H1 (cell line): Measurements from ENCODE around the gene DYNLRB2. TPM values are rescaled to one million over a fixed set of nuclear protein-coding genes. Genes with fewer than 3 reads are reported as not detected.

Source experiments
- CTCF ChIA-PET: fragments of 300-600 bp; sonication (Branson Sonifier 250); formaldehyde crosslinking; loops from one replicate; lab custom pipeline; 2021; ENCODE audit not compliant: partially characterized antibody; lab: Charles Lee
- POLR2A ChIA-PET: fragments of 300-600 bp; sonication (Branson Sonifier 250); formaldehyde crosslinking; loops from one replicate; lab custom pipeline; 2021; ENCODE audit warnings: inconsistent platforms; ENCODE audit not compliant: partially characterized antibody; lab: Charles Lee
- DNase-seq, 2 experiments: peaks; one replicate each; pipeline versions ENCODE4 v3.0.0 to v3.0.0-alpha.2; 2010 to 2022; ENCODE audit warnings: low spot score in 2 of 2, low read depth in 1 of 2, mixed read lengths in 1 of 2
- FAIRE-seq: peaks from 2 replicates; lab custom pipeline; 2011; peaks lifted over from hg19 to GRCh38; lab: Jason Lieb, UNC
- H2AFZ ChIP-seq: 2 replicates; pipeline ENCODE4 v1.8.1; 2012; ENCODE audit warnings: low read length, inconsistent platforms
- H2AK5ac ChIP-seq: 2 replicates; pipeline ENCODE4 v1.6.1; 2013; ENCODE audit warnings: low read depth, low read length
- H2BK120ac ChIP-seq: replicated peaks from 2 replicates; pipeline ENCODE3; 2013; ENCODE audit warnings: low read depth, low read length, inconsistent platforms
- H2BK12ac ChIP-seq: 2 replicates; pipeline ENCODE4 v1.6.1; 2013; ENCODE audit warnings: low read depth, low read length
- H2BK15ac ChIP-seq: 2 replicates; pipeline ENCODE4 v1.6.1; 2013; ENCODE audit warnings: low read length
- H2BK20ac ChIP-seq: 2 replicates; pipeline ENCODE4 v1.6.1; 2013; ENCODE audit warnings: low read length
- H2BK5ac ChIP-seq: 2 replicates; pipeline ENCODE4 v1.6.1; 2013; ENCODE audit warnings: low read depth, low read length
- H3K14ac ChIP-seq: 2 replicates; pipeline ENCODE4 v1.6.1; 2013; ENCODE audit warnings: inconsistent platforms; ENCODE audit not compliant: insufficient read length
- H3K18ac ChIP-seq: 2 replicates; pipeline ENCODE4 v1.6.1; 2013; ENCODE audit warnings: low read length; ENCODE audit errors: extremely low read depth
- H3K23ac ChIP-seq: 2 replicates; pipeline ENCODE4 v1.6.1; 2013; ENCODE audit warnings: inconsistent platforms; ENCODE audit not compliant: insufficient read length
- H3K23me2 ChIP-seq: 2 replicates; pipeline ENCODE4 v1.6.1; 2013; ENCODE audit warnings: low read depth, low read length
- H3K27ac ChIP-seq: 2 replicates; pipeline ENCODE4 v1.6.1; 2011; ENCODE audit warnings: low read depth, low read length, inconsistent platforms
- H3K27me3 ChIP-seq, 4 experiments: replicated peaks in 1 of 4; 1 replicate in 1 of 4; 2 replicates in 3 of 4; pipeline versions ENCODE4 v1.6.1 to v1.8.1; 2011 to 2013; ENCODE audit warnings: low read length in 3 of 4, mild to moderate bottlenecking in 3 of 4, inconsistent platforms in 2 of 4, mixed read lengths in 2 of 4, moderate library complexity in 1 of 4; ENCODE audit not compliant: control insufficient read depth in 3 of 4, insufficient read depth in 3 of 4; ENCODE audit errors: extremely low read depth in 1 of 4
- H3K36me3 ChIP-seq, 4 experiments: 2 replicates each; pipeline versions ENCODE4 v1.6.1 to v1.8.1; 2011 to 2013; ENCODE audit warnings: mild to moderate bottlenecking in 4 of 4, low read length in 3 of 4, moderate library complexity in 2 of 4, control low read depth in 1 of 4, inconsistent platforms in 1 of 4; ENCODE audit not compliant: insufficient read depth in 4 of 4, control insufficient read depth in 2 of 4
- H3K4ac ChIP-seq: replicated peaks from 2 replicates; pipeline ENCODE3; 2013; ENCODE audit warnings: low read length, low read depth, mixed read lengths, inconsistent platforms; ENCODE audit not compliant: insufficient read length
- H3K4me1 ChIP-seq, 4 experiments: replicated peaks in 1 of 4; 1 replicate in 1 of 4; 2 replicates in 3 of 4; pipeline versions ENCODE4 v1.6.1 to v1.8.1; 2011 to 2013; ENCODE audit warnings: low read length in 3 of 4, inconsistent platforms in 2 of 4, mixed read lengths in 1 of 4; ENCODE audit not compliant: insufficient read depth in 4 of 4, control insufficient read depth in 3 of 4
- H3K4me2 ChIP-seq, 2 experiments: 2 replicates each; pipeline versions ENCODE4 v1.6.1 to v1.8.1; 2011 to 2013; ENCODE audit warnings: low read depth in 2 of 2, low read length in 2 of 2, control low read depth in 1 of 2, inconsistent platforms in 1 of 2, mild to moderate bottlenecking in 1 of 2; ENCODE audit not compliant: insufficient read depth in 1 of 2
- H3K4me3 ChIP-seq, 4 experiments: fragments of 200-600, 300-600 bp in 1 of 4; sonication (generic), shearing (Covaris generic), sonication (Bioruptor Twin) in 1 of 4; 2 replicates each; pipeline versions ENCODE4 v1.5.1 to v1.8.1; 2011 to 2016; ENCODE audit warnings: low read length in 4 of 4, low read depth in 3 of 4, control low read depth in 2 of 4, inconsistent platforms in 2 of 4, mild to moderate bottlenecking in 2 of 4, mixed read lengths in 1 of 4, moderate library complexity in 1 of 4; ENCODE audit not compliant: insufficient read depth in 2 of 4; ENCODE audit errors: extremely low read depth in 1 of 4
- H3K56ac ChIP-seq: replicated peaks from 2 replicates; pipeline ENCODE3; 2013; ENCODE audit warnings: low read depth, mild to moderate bottlenecking, mixed read lengths, low read length, inconsistent platforms; ENCODE audit not compliant: insufficient read length
- H3K79me1 ChIP-seq: 2 replicates; pipeline ENCODE4 v1.6.1; 2013; ENCODE audit warnings: low read depth, low read length, control low read depth
- H3K79me2 ChIP-seq, 2 experiments: 2 replicates each; pipeline versions ENCODE4 v1.6.1 to v1.8.1; 2012 to 2013; ENCODE audit warnings: low read length in 2 of 2, mild to moderate bottlenecking in 2 of 2, inconsistent platforms in 1 of 2; ENCODE audit not compliant: insufficient read depth in 2 of 2, control insufficient read depth in 1 of 2
- H3K9ac ChIP-seq, 4 experiments: replicated peaks in 1 of 4; 1 replicate in 1 of 4; 2 replicates in 3 of 4; pipeline versions ENCODE4 v1.6.1 to v1.8.1; 2011 to 2013; ENCODE audit warnings: low read depth in 3 of 4, low read length in 3 of 4, control low read depth in 2 of 4, mild to moderate bottlenecking in 2 of 4, moderate library complexity in 2 of 4, inconsistent platforms in 1 of 4; ENCODE audit errors: extremely low read depth in 1 of 4
- H3K9me3 ChIP-seq, 2 experiments: 2 replicates each; pipeline versions ENCODE4 v1.6.1 to v1.8.1; 2012 to 2013; ENCODE audit warnings: mild to moderate bottlenecking in 2 of 2, moderate library complexity in 2 of 2, control low read depth in 1 of 2, inconsistent platforms in 1 of 2, low read depth in 1 of 2, low read length in 1 of 2, mixed read lengths in 1 of 2; ENCODE audit not compliant: insufficient read depth in 2 of 2
- H4K20me1 ChIP-seq, 2 experiments: replicated peaks in 1 of 2; 2 replicates each; pipeline versions ENCODE3 to v1.8.1; 2011 to 2013; ENCODE audit warnings: inconsistent platforms in 2 of 2, low read length in 2 of 2, mild to moderate bottlenecking in 1 of 2; ENCODE audit not compliant: insufficient read depth in 2 of 2, control insufficient read depth in 1 of 2
- H4K5ac ChIP-seq: 2 replicates; pipeline ENCODE4 v1.6.1; 2013; ENCODE audit warnings: low read length, low read depth, mixed read lengths, inconsistent platforms; ENCODE audit not compliant: insufficient read length
- H4K8ac ChIP-seq: 2 replicates; pipeline ENCODE4 v1.8.0; 2013; ENCODE audit warnings: mild to moderate bottlenecking, moderate library complexity, low read length, inconsistent platforms; ENCODE audit not compliant: insufficient read depth; ENCODE audit errors: extremely low read depth
- H4K91ac ChIP-seq: replicated peaks from 2 replicates; pipeline ENCODE3; 2013; ENCODE audit warnings: low read length, mixed read lengths, inconsistent platforms; ENCODE audit not compliant: insufficient read length
- CEBPB ChIP-seq: IDR thresholded peaks from 2 replicates; pipeline ENCODE4 v1.6.1; 2012; ENCODE audit warnings: low read depth, low read length
- HDAC6 ChIP-seq: IDR thresholded peaks from one replicate; pipeline ENCODE4 v1.7.1; 2012; ENCODE audit warnings: low read depth, mild to moderate bottlenecking, inconsistent platforms, low read length, moderate library complexity
- JUN ChIP-seq: IDR thresholded peaks from 2 replicates; pipeline ENCODE4 v1.6.1; 2011; ENCODE audit warnings: low read depth, mild to moderate bottlenecking, improper control_type of control experiment, low read length
- KDM1A ChIP-seq: fragments of 200-600, 300-600 bp; sonication (generic); IDR thresholded peaks from 2 replicates; pipeline ENCODE4 v1.7.1; 2016; ENCODE audit warnings: mild to moderate bottlenecking, low read length, borderline replicate concordance
- KDM5A ChIP-seq: fragments of 200-600 bp; IDR thresholded peaks from 2 replicates; pipeline ENCODE4 v1.7.1; 2012; ENCODE audit warnings: mild to moderate bottlenecking, low read length, inconsistent platforms, mixed read lengths
- POLR2A ChIP-seq, 2 experiments: IDR thresholded peaks; 1 replicate in 1 of 2; 2 replicates in 1 of 2; pipeline ENCODE4 v1.6.1; 2011; ENCODE audit warnings: low read depth in 2 of 2, low read length in 2 of 2, mild to moderate bottlenecking in 2 of 2; ENCODE audit errors: control extremely low read depth in 1 of 2
- POLR2AphosphoS5 ChIP-seq: IDR thresholded peaks from 2 replicates; pipeline ENCODE4 v1.6.1; 2011; ENCODE audit warnings: low read depth, low read length
- RNF2 ChIP-seq: fragments of 200-900, 300-1000 bp; sonication (generic); IDR thresholded peaks from 2 replicates; pipeline ENCODE4 v1.7.1; 2016; ENCODE audit warnings: borderline replicate concordance, low read depth, mild to moderate bottlenecking, antibody characterized with exemption, low read length; ENCODE audit not compliant: poor library complexity, severe bottlenecking; ENCODE audit errors: missing control alignments
- SP4 ChIP-seq: IDR thresholded peaks from 2 replicates; pipeline ENCODE4 v1.6.1; 2012; ENCODE audit warnings: low read length, inconsistent platforms
- whole genome bisulfite sequencing, 2 experiments: shearing (Covaris generic) in 1 of 2; methylation state at CpG; one replicate each; pipeline versions ENCODE4 v1.1.6 to v1.1.7; 2013 to 2015; ENCODE audit warnings: low lambda C conversion rate in 2 of 2, mixed read lengths in 2 of 2, inconsistent platforms in 1 of 2, low coverage in 1 of 2, missing lambda C conversion rate in 1 of 2; ENCODE audit not compliant: insufficient replicate concordance in 2 of 2, insufficient coverage in 1 of 2, insufficient read length in 1 of 2; ENCODE audit errors: extremely low coverage in 1 of 2, missing lambda C conversion rate in 1 of 2; 5-methylcytosine and 5-hydroxymethylcytosine counted together
- polyA plus RNA-seq, 7 experiments: library from polyadenylated mRNA; depleted of rRNA in 3 of 7; stranded (reverse) in 5 of 7; unstranded in 2 of 7; fragments of >200 nt in 5 of 7; fragments of 200-250 nt in 2 of 7; gene quantifications; 1 replicate in 5 of 7; 2 replicates in 1 of 7; 4 replicates in 1 of 7; pipeline versions ENCODE4 v1.2.1 to v1.2.3, GENCODE V29; 2011 to 2013; ENCODE audit warnings: missing spikeins in 2 of 7, mixed read lengths in 2 of 7
- total RNA-seq: library from RNA; stranded (reverse); fragmentation: NEBNext Ultra II Directional; extraction: Animal tissue kit (Norgen Biotek cat#: 25700); gene quantifications from 2 replicates; pipeline ENCODE4 v1.2.1, GENCODE V29; 2021

The DYNLRB2 gene
- total and polyA plus RNA-seq, 2 of the 8 experiments (the other 6 are each of a cell fraction or from before 2014, with no cell fraction given): not detected

- POLR2A ChIA-PET: no interaction called here
- TF ChIP-seq KDM1A (no peak), POLR2AphosphoS5 (no peak), POLR2A (IDR thresholded peaks at IDR 0.05; ENCODE audit: control extremely low read depth in 1 of 2, low read depth in 2 of 2, low read length in 2 of 2) (no peak), CEBPB (no peak), JUN (no peak), KDM5A (no peak), SP4 (no peak), RNF2 (no peak), HDAC6 (no peak)
- TF ChIP-seq, all 59 proteins: peak for 0
- Histone ChIP-seq H3K14ac (no peak overlapping the region), H3K79me2 (no peaks in the 10 kb centered on the region), H4K20me1 (no peaks in the 10 kb centered on the region), H3K23ac (no peak overlapping the region), H3K4me1 (no peaks in the 10 kb centered on the region), H3K18ac (no peak overlapping the region), H3K4ac (no peak overlapping the region), H3K9me3 (0 out of 4 replicates have a peak, but pooled peaks cover 0 to 2% of the 10 kb centered on the region in 2 experiments), H2AFZ (no peak overlapping the region), H2BK120ac (no peak overlapping the region), H3K79me1 (no peaks in the 10 kb centered on the region), H4K5ac (no peak overlapping the region), H2BK20ac (no peak overlapping the region), H3K36me3 (no peaks in the 10 kb centered on the region), H2BK15ac (no peak overlapping the region), H3K27me3 (peaks cover 0 to 3% (median 0%) of the 10 kb centered on the region in 4 experiments; a peak in 1 of 7 replicates), H2BK12ac (no peak overlapping the region), H3K27ac (no peak overlapping the region), H3K56ac (no peak overlapping the region), H2AK5ac (no peak overlapping the region), H4K91ac (no peak overlapping the region), H3K4me3 (no peak overlapping the region), H3K23me2 (no peaks in the 10 kb centered on the region; the same call in 1 of the 2 replicates), H2BK5ac (no peak overlapping the region), H3K4me2 (no peak overlapping the region), H3K9ac (no peak overlapping the region), H4K8ac (no peak overlapping the region)
- WGBS, 2 experiments: 72% methylated on average over 4 of the region's 4 CpGs; no CpG with 5 or more reads in 1 of the 2 experiments
- no peak for DNase-seq
- FAIRE-seq: no peak
- CTCF ChIA-PET: interaction anchor here (1.3 kb wide), 1 partner anchor 19 kb away, joined by 3 read pairs; no protein-coding TSS in a partner anchor
Observed at GRCh38 chr16:80546249-80546648, 5.5 kb downstream of the DYNLRB2 start.
